ENCODE results near the gene C10orf71. TPM values are rescaled to one million over a fixed set of nuclear protein-coding genes. Genes with fewer than 3 reads are reported as not detected.

The C10orf71 gene
- total RNA-seq, 1 experiment from 2014 or later: not detected

DNA sequence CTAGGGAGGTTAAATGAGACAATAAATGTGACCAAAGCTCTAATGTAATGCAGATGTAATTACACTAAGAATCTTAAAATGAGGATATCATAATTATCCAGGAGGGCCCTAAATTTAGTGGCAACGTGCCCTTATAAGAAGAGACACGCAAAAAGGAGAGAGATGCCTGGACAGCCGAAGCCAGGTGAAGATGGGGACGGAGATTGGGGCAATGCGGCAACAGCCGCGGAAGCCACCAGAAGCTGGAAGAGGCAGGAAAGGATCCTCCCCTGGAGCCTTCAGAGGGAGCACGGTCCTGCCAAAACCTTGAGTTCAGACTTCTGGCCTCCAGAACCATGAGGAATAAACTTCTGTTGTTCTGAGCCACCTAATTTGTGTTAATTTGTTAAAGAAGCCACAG, 25.3 kb upstream of the C10orf71 start:
- Mint-ChIP-seq H3K4me3 (ENCODE audit: low read depth, unreplicated experiment) (no peak overlapping the region), H3K4me1 (ENCODE audit: low read depth, unreplicated experiment) (no peaks in the 10 kb centered on the region), H3K9me3 (ENCODE audit: low read depth, unreplicated experiment) (no peaks in the 10 kb centered on the region), H3K27ac (ENCODE audit: unreplicated experiment) (no peak overlapping the region), H3K36me3 (ENCODE audit: insufficient read depth, unreplicated experiment) (no peaks in the 10 kb centered on the region), H3K27me3 (ENCODE audit: unreplicated experiment) (peaks cover 97% of the 10 kb centered on the region)
- CTCF ChIA-PET: no interaction called here
- intact Hi-C loops (cut with micrococcal nuclease; ENCODE audit: unreplicated experiment): no loop called here
- no TSS peak for BruUV-seq (replicated peaks)
- DNase-seq: no peak
- TF ChIP-seq, protein P1, sequence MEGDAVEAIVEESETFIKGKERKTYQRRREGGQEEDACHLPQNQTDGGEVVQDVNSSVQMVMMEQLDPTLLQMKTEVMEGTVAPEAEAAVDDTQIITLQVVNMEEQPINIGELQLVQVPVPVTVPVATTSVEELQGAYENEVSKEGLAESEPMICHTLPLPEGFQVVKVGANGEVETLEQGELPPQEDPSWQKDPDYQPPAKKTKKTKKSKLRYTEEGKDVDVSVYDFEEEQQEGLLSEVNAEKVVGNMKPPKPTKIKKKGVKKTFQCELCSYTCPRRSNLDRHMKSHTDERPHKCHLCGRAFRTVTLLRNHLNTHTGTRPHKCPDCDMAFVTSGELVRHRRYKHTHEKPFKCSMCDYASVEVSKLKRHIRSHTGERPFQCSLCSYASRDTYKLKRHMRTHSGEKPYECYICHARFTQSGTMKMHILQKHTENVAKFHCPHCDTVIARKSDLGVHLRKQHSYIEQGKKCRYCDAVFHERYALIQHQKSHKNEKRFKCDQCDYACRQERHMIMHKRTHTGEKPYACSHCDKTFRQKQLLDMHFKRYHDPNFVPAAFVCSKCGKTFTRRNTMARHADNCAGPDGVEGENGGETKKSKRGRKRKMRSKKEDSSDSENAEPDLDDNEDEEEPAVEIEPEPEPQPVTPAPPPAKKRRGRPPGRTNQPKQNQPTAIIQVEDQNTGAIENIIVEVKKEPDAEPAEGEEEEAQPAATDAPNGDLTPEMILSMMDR (IDR thresholded peaks at IDR 0.05; ENCODE audit: unreplicated experiment): no peak

DNA sequence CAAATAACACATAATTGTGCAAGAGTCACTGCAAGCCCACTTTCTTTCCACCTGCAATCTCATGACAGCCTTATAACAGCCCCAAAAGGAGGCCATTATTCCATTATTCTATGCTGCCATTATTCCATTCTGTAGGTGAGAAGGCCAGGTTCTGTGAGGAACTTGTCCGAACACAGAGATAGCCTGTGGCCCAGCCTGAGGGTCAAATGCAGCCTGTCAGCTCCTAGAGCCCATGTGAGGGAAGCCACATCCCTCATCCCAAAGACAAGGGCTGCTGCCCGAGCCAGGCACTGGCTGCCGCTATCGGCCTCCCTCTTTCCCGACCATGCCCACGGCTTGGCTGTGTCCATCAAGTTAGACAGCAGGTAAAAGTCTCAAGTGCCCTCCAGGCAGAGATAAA, 24.1 kb upstream of the C10orf71 start:
- no peaks in the 10 kb centered on the region for H3K36me3 Mint-ChIP-seq (ENCODE audit: insufficient read depth, unreplicated experiment)
- DNase-seq: no peak
- H3K9me3 Mint-ChIP-seq (ENCODE audit: low read depth, unreplicated experiment): no peaks in the 10 kb centered on the region
- CTCF ChIA-PET: no interaction called here
- H3K27me3 Mint-ChIP-seq (ENCODE audit: unreplicated experiment): peaks cover 97% of the 10 kb centered on the region
- H3K4me1 Mint-ChIP-seq (ENCODE audit: low read depth, unreplicated experiment): no peaks in the 10 kb centered on the region
- intact Hi-C loops (cut with micrococcal nuclease; ENCODE audit: unreplicated experiment): no loop called here
- no TSS peak for BruUV-seq (replicated peaks)
- no peak overlapping the region for H3K27ac Mint-ChIP-seq (ENCODE audit: unreplicated experiment)
- TF ChIP-seq, protein P1 (IDR thresholded peaks at IDR 0.05; ENCODE audit: unreplicated experiment): no peak
- H3K4me3 Mint-ChIP-seq (ENCODE audit: low read depth, unreplicated experiment): no peak overlapping the region

DNA sequence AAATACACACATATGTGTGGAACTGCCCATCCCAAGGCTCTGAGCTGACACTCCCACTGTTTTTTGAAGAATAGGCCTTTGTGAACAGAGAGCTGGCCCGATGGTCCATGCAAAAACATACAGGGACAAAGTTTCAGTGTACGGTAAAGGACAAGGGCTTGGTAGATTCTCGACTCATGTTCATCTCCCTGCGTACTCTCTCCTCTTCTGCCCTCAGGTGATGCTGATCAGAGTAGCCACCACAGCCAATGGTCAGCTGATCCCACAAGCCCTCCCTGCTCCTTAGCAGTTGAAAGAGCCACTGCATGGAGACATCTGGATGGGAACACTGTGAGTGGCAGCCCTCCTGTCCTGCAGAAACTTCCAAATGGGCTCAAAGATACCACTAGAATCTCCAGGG, 23.1 kb upstream of the C10orf71 start:
- Mint-ChIP-seq H3K36me3 (ENCODE audit: insufficient read depth, unreplicated experiment) (no peaks in the 10 kb centered on the region), H3K4me1 (ENCODE audit: low read depth, unreplicated experiment) (no peaks in the 10 kb centered on the region), H3K9me3 (ENCODE audit: low read depth, unreplicated experiment) (no peaks in the 10 kb centered on the region), H3K4me3 (ENCODE audit: low read depth, unreplicated experiment) (no peak overlapping the region), H3K27ac (ENCODE audit: unreplicated experiment) (no peak overlapping the region), H3K27me3 (ENCODE audit: unreplicated experiment) (peaks cover 97% of the 10 kb centered on the region)
- TF ChIP-seq, protein P1 (IDR thresholded peaks at IDR 0.05; ENCODE audit: unreplicated experiment): no peak
- intact Hi-C loops (cut with micrococcal nuclease; ENCODE audit: unreplicated experiment): no loop called here
- CTCF ChIA-PET: no interaction called here
- DNase-seq: no peak
- no TSS peak for BruUV-seq (replicated peaks)

DNA sequence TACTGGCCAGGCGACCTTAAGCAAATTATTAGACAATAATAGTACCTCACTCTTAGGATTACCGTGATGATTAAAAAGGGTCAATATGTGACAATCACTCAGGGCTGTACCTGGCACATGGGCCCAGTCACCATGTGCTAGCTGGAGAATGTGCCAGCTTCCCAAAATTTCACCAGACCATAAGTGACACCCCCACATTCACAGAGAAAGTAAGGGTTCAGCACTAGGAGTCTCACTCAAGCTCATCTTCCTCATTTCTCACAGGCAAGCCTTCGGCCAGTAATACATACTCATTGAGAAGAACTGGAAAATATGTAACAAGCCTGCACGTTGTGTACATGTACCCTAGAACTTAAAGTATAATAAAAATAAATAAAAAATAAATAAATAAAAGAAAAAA, 22.4 kb upstream of the C10orf71 start:
- Mint-ChIP-seq H3K9me3 (ENCODE audit: low read depth, unreplicated experiment) (no peaks in the 10 kb centered on the region), H3K27ac (ENCODE audit: unreplicated experiment) (no peak overlapping the region), H3K4me1 (ENCODE audit: low read depth, unreplicated experiment) (no peaks in the 10 kb centered on the region), H3K36me3 (ENCODE audit: insufficient read depth, unreplicated experiment) (no peaks in the 10 kb centered on the region), H3K27me3 (ENCODE audit: unreplicated experiment) (peaks cover 97% of the 10 kb centered on the region), H3K4me3 (ENCODE audit: low read depth, unreplicated experiment) (no peak overlapping the region)
- BruUV-seq (replicated peaks): no TSS peak
- intact Hi-C loops (cut with micrococcal nuclease; ENCODE audit: unreplicated experiment): no loop called here
- TF ChIP-seq, protein P1 (IDR thresholded peaks at IDR 0.05; ENCODE audit: unreplicated experiment): no peak
- CTCF ChIA-PET: no interaction called here
- no peak for DNase-seq

DNA sequence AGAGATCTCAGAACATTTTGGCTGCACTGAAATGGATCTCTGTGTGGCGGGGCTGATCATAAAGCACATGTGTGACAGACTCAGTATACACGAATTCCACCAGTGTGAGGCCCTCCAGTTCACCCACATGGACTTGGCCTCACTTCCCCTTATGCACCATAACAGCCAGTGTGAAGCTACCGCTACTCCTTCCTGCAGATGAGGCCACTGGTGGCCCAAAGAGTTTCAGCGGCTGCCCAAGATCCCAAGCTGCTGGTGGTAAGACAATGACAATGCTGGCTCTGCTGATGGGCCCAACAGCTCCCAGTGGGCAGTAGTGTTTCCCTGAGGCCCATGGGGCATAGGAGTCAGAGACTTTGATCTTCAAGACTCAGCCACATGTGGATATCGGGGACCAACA, 21.0 kb upstream of the C10orf71 start:
- intact Hi-C loops (cut with micrococcal nuclease; ENCODE audit: unreplicated experiment): no loop called here
- Mint-ChIP-seq H3K4me1 (ENCODE audit: low read depth, unreplicated experiment) (no peaks in the 10 kb centered on the region), H3K36me3 (ENCODE audit: insufficient read depth, unreplicated experiment) (no peaks in the 10 kb centered on the region), H3K4me3 (ENCODE audit: low read depth, unreplicated experiment) (no peak overlapping the region), H3K27me3 (ENCODE audit: unreplicated experiment) (peaks cover 100% of the 10 kb centered on the region), H3K9me3 (ENCODE audit: low read depth, unreplicated experiment) (no peaks in the 10 kb centered on the region), H3K27ac (ENCODE audit: unreplicated experiment) (no peak overlapping the region)
- no peak for DNase-seq
- TF ChIP-seq, protein P1 (IDR thresholded peaks at IDR 0.05; ENCODE audit: unreplicated experiment): no peak
- BruUV-seq (replicated peaks): no TSS peak
- CTCF ChIA-PET: no interaction called here
